ENCODE measurements around the gene CATSPERZ. TPM values are rescaled to one million over a fixed set of nuclear protein-coding genes. Genes with fewer than 3 reads are reported as not detected.

Gene CATSPERZ
- polyA plus RNA-seq, 1 experiment: not detected

- H3K4me3 ChIP-seq (ENCODE audit: low read depth, low read length): no peak overlapping the region
- ChIA-PET CTCF (interaction anchor here (1.5 to 6.8 kb wide), 4 partner anchors 8 to 48 kb away, joined by 6 to 71 read pairs (median 14); partner anchors contain the start of genes PRDX5 and TRMT112), POLR2A (no interaction called here)
- no peak for DNase-seq (ENCODE audit: low read depth)
- H3K36me3 ChIP-seq (ENCODE audit: control insufficient read depth, insufficient read depth, low read length): no peaks in the 10 kb centered on the region
- no peaks in the 10 kb centered on the region; the same call in 1 of the 2 replicates for H3K27me3 ChIP-seq (ENCODE audit: control insufficient read depth, insufficient read depth, low read length)
- no peak for TF ChIP-seq CTCF (IDR thresholded peaks at IDR 0.05; ENCODE audit: insufficient read depth, low read depth, low read length)
These were observed 52.2 kb downstream of the CATSPERZ start for GRCh38 chr11:64352099-64352994.

GRCh38 chr11:64352995-64353714 is 53.0 kb downstream of the CATSPERZ start:
- POLR2A ChIA-PET: no interaction called here
- TF ChIP-seq CTCF (IDR thresholded peaks at IDR 0.05; ENCODE audit: insufficient read depth, low read depth, low read length): no peak
- no peak for DNase-seq (ENCODE audit: low read depth)
- Histone ChIP-seq H3K27me3 (ENCODE audit: control insufficient read depth, insufficient read depth, low read length) (no peaks in the 10 kb centered on the region; the same call in 1 of the 2 replicates), H3K36me3 (ENCODE audit: control insufficient read depth, insufficient read depth, low read length) (no peaks in the 10 kb centered on the region), H3K4me3 (ENCODE audit: low read depth, low read length) (no peak overlapping the region)
- CTCF ChIA-PET: interaction anchor here (0.7 to 6.8 kb wide), 5 partner anchors 9 to 102 kb away, joined by 3 to 71 read pairs (median 7); partner anchors contain the start of genes PLCB3, PRDX5 and TRMT112

- no peak for TF ChIP-seq CTCF (IDR thresholded peaks at IDR 0.05; ENCODE audit: insufficient read depth, low read depth, low read length)
- POLR2A ChIA-PET: interaction anchor here (0.9 kb wide), 1 partner anchor 11 kb away, joined by 24 read pairs; no protein-coding TSS in a partner anchor
These were observed 53.8 kb downstream of the CATSPERZ start for GRCh38 chr11:64353715-64354506.

More at GRCh38 chr11:64353715-64354506, 53.8 kb downstream of the CATSPERZ start:
- CTCF ChIA-PET: interaction anchor here (0.6 to 6.8 kb wide), 9 partner anchors 10 to 103 kb away, joined by 3 to 71 read pairs (median 6); partner anchors contain the start of genes PLCB3, PRDX5 and TRMT112
- no peaks in the 10 kb centered on the region for H3K36me3 ChIP-seq (ENCODE audit: control insufficient read depth, insufficient read depth, low read length)
- no peaks in the 10 kb centered on the region for H3K27me3 ChIP-seq (ENCODE audit: control insufficient read depth, insufficient read depth, low read length)
- DNase-seq (ENCODE audit: low read depth): no peak
- no peak overlapping the region for H3K4me3 ChIP-seq (ENCODE audit: low read depth, low read length)

Small RNA genes lying within 50 kb of the gene (small RNA-seq; reads per million reads assigned to genes)
- not detected for gene MIR7155 (ENCODE audit: insufficient read length, low read depth, low replicate concordance)
- not detected for gene RF00019 (ENCODE audit: insufficient read length, low read depth, low replicate concordance)

Other genes with a start within 250 kb of the CATSPERZ start
- 11.7 and 12.4 TPM in 2 replicates for gene MACROD1, start 134.2 kb upstream of the CATSPERZ start, polyA plus RNA-seq (2011; rRNA removed)
- gene STIP1, start 114.2 kb upstream of the CATSPERZ start, polyA plus RNA-seq (2011; rRNA removed): 139 and 150 TPM in 2 replicates
- gene FERMT3, start 93.6 kb upstream of the CATSPERZ start, polyA plus RNA-seq (2011; rRNA removed): 0.83 and 1.9 TPM in 2 replicates
- gene TRPT1, start 74.2 kb upstream of the CATSPERZ start, polyA plus RNA-seq (2011; rRNA removed): 30.7 and 53.1 TPM in 2 replicates
- 40.5 and 51.2 TPM in 2 replicates for gene NUDT22, start 74.1 kb upstream of the CATSPERZ start, polyA plus RNA-seq (2011; rRNA removed)
- gene DNAJC4, start 69.8 kb upstream of the CATSPERZ start, polyA plus RNA-seq (2011; rRNA removed): 23.5 and 42.1 TPM in 2 replicates
- 10.2 and 13.2 TPM in 2 replicates for gene VEGFB, start 65.8 kb upstream of the CATSPERZ start, polyA plus RNA-seq (2011; rRNA removed)
- 65.6 and 76.2 TPM in 2 replicates for gene FKBP2, start 59.3 kb upstream of the CATSPERZ start, polyA plus RNA-seq (2011; rRNA removed)
- gene PPP1R14B, start 53.4 kb upstream of the CATSPERZ start, polyA plus RNA-seq (2011; rRNA removed): 174 and 283 TPM in 2 replicates
- gene PLCB3, start 48.8 kb upstream of the CATSPERZ start, polyA plus RNA-seq (2011; rRNA removed): 17.9 and 30.2 TPM in 2 replicates
- 62.3 and 85.3 TPM in 2 replicates for gene BAD, start 15.7 kb upstream of the CATSPERZ start, polyA plus RNA-seq (2011; rRNA removed)
- 22.6 and 33.7 TPM in 2 replicates for gene GPR137, start 14.5 kb upstream of the CATSPERZ start, polyA plus RNA-seq (2011; rRNA removed)
- gene KCNK4, start 9.1 kb upstream of the CATSPERZ start, polyA plus RNA-seq (2011; rRNA removed): 0.05 TPM in 1 of 2 replicates, not detected in the other
- gene ESRRA, start 5.2 kb downstream of the CATSPERZ start, polyA plus RNA-seq (2011; rRNA removed): 8.9 and 17.4 TPM in 2 replicates
- 154 and 189 TPM in 2 replicates for gene TRMT112, start 17.2 kb downstream of the CATSPERZ start, polyA plus RNA-seq (2011; rRNA removed)
- 398 and 468 TPM in 2 replicates for gene PRDX5, start 17.8 kb downstream of the CATSPERZ start, polyA plus RNA-seq (2011; rRNA removed)
- 0.49 and 0.66 TPM in 2 replicates for gene CCDC88B, start 39.8 kb downstream of the CATSPERZ start, polyA plus RNA-seq (2011; rRNA removed)
- 22.9 and 33.8 TPM in 2 replicates for gene RPS6KA4, start 58.8 kb downstream of the CATSPERZ start, polyA plus RNA-seq (2011; rRNA removed)

All from BJ (cell line).